ENCODE data around the gene CSAD.

- TF ChIP-seq CTCF (IDR thresholded peaks at IDR 0.05) (no peak), EP300 (IDR thresholded peaks at IDR 0.05; ENCODE audit: low read depth) (no peak), POLR2A (IDR thresholded peaks at IDR 0.05) (no peak)
These were observed 7.5 kb downstream of the CSAD start for GRCh38 chr12:53173085-53173715.
